Mesothelial cell of epicardium (in vitro differentiated cells): ENCODE data around the gene SORCS1. TPM values are rescaled to one million over a fixed set of nuclear protein-coding genes. Genes with fewer than 3 reads are reported as not detected.

Experiments used
- DNase-seq, 2 experiments: peaks; one replicate each; pipeline ENCODE4 v3.0.0; 2021; ENCODE audit warnings: low spot score in 2 of 2; ENCODE audit not compliant: unreplicated experiment in 2 of 2
- H3K27ac Mint-ChIP-seq: 2 replicates; pipeline ENCODE4 v1.8.0; 2021; ENCODE audit warnings: mixed read lengths
- H3K27me3 Mint-ChIP-seq: 2 replicates; pipeline ENCODE4 v1.8.0; 2021; ENCODE audit warnings: low read depth, mixed read lengths
- H3K36me3 Mint-ChIP-seq: 2 replicates; pipeline ENCODE4 v1.8.0; 2021; ENCODE audit warnings: mixed read lengths
- H3K4me1 Mint-ChIP-seq: 2 replicates; pipeline ENCODE4 v1.8.0; 2021; ENCODE audit warnings: mixed read lengths
- H3K4me3 Mint-ChIP-seq: 2 replicates; pipeline ENCODE4 v1.8.0; 2021; ENCODE audit warnings: mild to moderate bottlenecking, moderate library complexity, mixed read lengths
- H3K9me3 Mint-ChIP-seq: 2 replicates; pipeline ENCODE4 v1.8.0; 2021; ENCODE audit warnings: mixed read lengths
- CTCF ChIP-seq: fragments of 200-600 bp; sonication (generic); IDR thresholded peaks from one replicate; pipeline ENCODE4 v1.5.0; 2021; ENCODE audit warnings: antibody characterized with exemption; ENCODE audit not compliant: unreplicated experiment
- total RNA-seq: library from RNA; stranded (reverse); gene quantifications from 3 replicates; pipeline ENCODE4 v1.2.1, GENCODE V29; 2021

SORCS1 gene
- total RNA-seq, 1 donor from 2014 or later, result 0.78 TPM

DNA sequence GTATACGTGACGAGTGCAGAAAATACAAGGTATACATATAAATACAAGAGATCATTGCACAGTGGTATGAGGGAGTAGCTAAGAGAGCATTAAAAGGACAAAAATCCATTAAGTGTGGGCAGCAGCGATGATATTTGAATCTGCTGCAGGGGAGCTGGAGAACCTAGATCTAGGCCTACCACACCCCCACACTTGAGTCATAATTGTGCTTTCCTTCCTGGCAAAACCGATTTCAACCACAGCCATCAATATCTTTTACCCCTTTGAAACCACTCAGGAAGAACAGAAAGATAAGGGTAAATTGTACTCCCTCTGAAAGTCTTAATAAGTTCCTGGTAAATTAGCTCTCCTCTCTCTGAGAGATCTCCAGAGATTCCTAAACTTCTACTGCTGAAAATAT is 345.0 kb downstream of the SORCS1 start:
- no peak for DNase-seq
- Mint-ChIP-seq H3K27ac (no peak overlapping the region), H3K27me3 (no peaks in the 10 kb centered on the region), H3K36me3 (no peaks in the 10 kb centered on the region), H3K4me1 (peaks cover 9% of the 10 kb centered on the region), H3K4me3 (no peak overlapping the region), H3K9me3 (no peaks in the 10 kb centered on the region)
- TF ChIP-seq CTCF, result no peak

DNA sequence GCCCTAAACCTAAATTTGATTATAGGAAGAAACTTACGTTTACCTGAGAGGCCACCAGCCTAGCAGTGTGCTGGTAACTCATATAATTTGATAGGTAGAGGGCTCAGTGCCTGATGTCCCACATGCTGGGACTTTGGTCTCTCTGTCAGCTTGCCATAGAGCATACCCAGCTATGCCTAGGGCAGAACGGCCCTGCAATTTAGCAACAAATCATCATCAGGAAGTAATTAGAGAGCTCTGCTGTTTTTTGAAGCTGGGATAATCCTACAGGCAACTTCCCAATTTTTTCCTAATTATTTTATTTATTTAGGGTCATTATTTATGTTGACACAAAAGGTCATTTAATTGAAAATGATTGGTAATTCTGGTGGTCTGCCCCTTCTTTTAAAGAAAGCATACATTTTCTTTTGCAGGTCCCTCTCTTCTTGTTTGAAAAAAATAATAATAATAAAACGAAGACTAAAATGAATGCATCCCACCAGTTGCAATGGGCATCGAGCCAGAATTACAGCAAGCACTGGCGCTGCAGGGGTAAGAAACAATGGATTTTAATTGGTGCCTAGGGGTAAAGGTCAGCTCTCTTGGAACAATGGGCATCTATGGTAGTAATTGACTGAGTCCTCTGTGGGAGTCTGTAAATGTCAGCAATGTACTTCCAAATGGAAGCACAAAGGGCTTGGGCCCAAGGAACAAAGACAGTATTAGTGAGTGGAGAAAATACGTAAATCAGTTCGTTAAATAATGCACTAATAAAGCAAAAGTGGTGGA is 348.0 kb downstream of the SORCS1 start:
- Mint-ChIP-seq H3K9me3 (no peaks in the 10 kb centered on the region), H3K4me1 (peaks cover 5% of the 10 kb centered on the region), H3K27me3 (no peaks in the 10 kb centered on the region), H3K4me3 (no peak overlapping the region), H3K27ac (no peak overlapping the region), H3K36me3 (no peaks in the 10 kb centered on the region)
- TF ChIP-seq CTCF, result no peak
- DNase-seq, result no peak

- TF ChIP-seq CTCF, result no peak
- Mint-ChIP-seq H3K4me3 (no peak overlapping the region), H3K27ac (no peak overlapping the region), H3K36me3 (no peaks in the 10 kb centered on the region), H3K9me3 (no peaks in the 10 kb centered on the region), H3K4me1 (peaks cover 5% of the 10 kb centered on the region), H3K27me3 (no peaks in the 10 kb centered on the region)
- DNase-seq, result no peak
Measured at GRCh38 chr10:106815427-106816043, 349.0 kb downstream of the SORCS1 start.

DNA sequence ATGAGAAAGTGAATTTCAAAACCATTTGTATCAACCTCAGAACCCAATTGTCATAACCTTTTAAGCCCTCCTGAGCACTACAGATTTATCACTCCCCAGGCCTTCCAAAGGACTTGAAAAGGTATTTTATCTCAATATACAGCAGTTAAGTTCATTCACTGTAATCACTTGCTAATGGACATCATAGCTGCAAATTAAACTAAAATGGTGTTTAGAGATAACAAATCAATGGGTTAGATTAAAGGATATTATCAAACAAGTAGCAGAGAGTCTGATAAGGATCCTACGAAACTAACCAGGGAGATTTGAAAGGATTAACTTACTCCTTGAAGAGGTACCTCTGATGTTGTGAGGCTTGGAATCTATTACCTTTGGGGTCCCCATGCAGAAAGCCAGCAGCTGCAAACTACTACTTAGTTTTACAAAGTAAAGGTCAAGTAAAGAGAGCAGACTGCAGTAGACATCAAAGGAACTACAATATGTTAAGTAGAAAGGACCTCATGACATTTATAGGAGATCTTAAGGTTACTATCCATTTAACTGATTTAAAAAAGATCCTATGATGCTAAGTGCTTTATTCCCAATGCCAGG is 359.4 kb downstream of the SORCS1 start:
- H3K36me3 Mint-ChIP-seq, result no peaks in the 10 kb centered on the region
- DNase-seq, result no peak
- H3K9me3 Mint-ChIP-seq, result no peaks in the 10 kb centered on the region
- no peaks in the 10 kb centered on the region for H3K27me3 Mint-ChIP-seq
- H3K27ac Mint-ChIP-seq, result no peak overlapping the region
- TF ChIP-seq CTCF, result no peak
- H3K4me3 Mint-ChIP-seq, result no peak overlapping the region
- H3K4me1 Mint-ChIP-seq, result peaks cover 18% of the 10 kb centered on the region

DNA sequence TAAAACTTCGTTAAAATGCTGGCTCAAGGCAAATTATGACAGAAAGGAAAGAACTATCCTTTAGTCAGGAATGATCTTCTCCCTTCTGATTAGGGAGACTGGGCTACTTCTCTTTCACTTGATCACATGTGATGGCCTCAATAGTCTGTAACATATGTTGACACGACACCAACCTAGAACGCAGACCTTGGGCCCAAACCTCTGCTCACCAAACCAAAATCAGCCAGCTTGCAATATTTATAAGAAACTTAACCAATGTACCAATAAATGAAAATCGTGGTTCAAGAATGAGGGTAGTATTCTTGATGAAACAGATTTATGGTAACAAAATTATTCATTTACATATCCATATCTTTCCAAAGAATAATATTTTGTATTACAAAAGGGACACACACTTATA is 361.6 kb downstream of the SORCS1 start:
- Mint-ChIP-seq H3K4me1 (peaks cover 14% of the 10 kb centered on the region), H3K27me3 (no peaks in the 10 kb centered on the region), H3K27ac (no peak overlapping the region), H3K9me3 (no peaks in the 10 kb centered on the region), H3K36me3 (no peaks in the 10 kb centered on the region), H3K4me3 (no peak overlapping the region)
- DNase-seq, result no peak
- no peak for TF ChIP-seq CTCF
